WTC11 (cell line): Measurements from ENCODE around the gene ZNF416. TPM values are rescaled to one million over a fixed set of nuclear protein-coding genes. Genes with fewer than 3 reads are reported as not detected.

Source experiments
- ATF1 ChIP-seq: sonication (generic); formaldehyde crosslinking; IDR thresholded peaks from 2 replicates; pipeline ENCODE4 v1.8.1; 2023; ENCODE audit warnings: mild to moderate bottlenecking, moderate library complexity, missing genetic modification reagents
- NR2C2 ChIP-seq: sonication (generic); formaldehyde crosslinking; IDR thresholded peaks from 2 replicates; pipeline ENCODE4 v1.8.0; 2022; ENCODE audit warnings: mild to moderate bottlenecking, missing genetic modification reagents
- RORB ChIP-seq: fragments of 250-450 bp; sonication (Bioruptor Pico); IDR thresholded peaks from 2 replicates; pipeline ENCODE4 v1.9.0; 2021; ENCODE audit warnings: mild to moderate bottlenecking
- SMAD3 ChIP-seq: sonication (generic); formaldehyde crosslinking; IDR thresholded peaks from 2 replicates; pipeline ENCODE4 v1.8.0; 2022; ENCODE audit warnings: missing genetic modification reagents, mild to moderate bottlenecking, borderline replicate concordance
- ZNF671 ChIP-seq: fragments of 250-450 bp; sonication (Bioruptor Pico); IDR thresholded peaks from 2 replicates; pipeline ENCODE4 v1.8.0; 2021; ENCODE audit warnings: mild to moderate bottlenecking
- total RNA-seq: library from RNA; stranded (reverse); gene quantifications from 3 replicates; pipeline ENCODE4 v1.2.3, GENCODE V29; 2021
- TF ChIP-seq, protein P1 (sequence below): fragments of 250-450 bp; sonication (Bioruptor Pico); conservative IDR thresholded peaks from 2 replicates; pipeline ENCODE4 v1.9.0; 2021; ENCODE audit warnings: mild to moderate bottlenecking

Gene ZNF416
- total RNA-seq, 1 experiment from 2014 or later: 10.0 TPM

DNA sequence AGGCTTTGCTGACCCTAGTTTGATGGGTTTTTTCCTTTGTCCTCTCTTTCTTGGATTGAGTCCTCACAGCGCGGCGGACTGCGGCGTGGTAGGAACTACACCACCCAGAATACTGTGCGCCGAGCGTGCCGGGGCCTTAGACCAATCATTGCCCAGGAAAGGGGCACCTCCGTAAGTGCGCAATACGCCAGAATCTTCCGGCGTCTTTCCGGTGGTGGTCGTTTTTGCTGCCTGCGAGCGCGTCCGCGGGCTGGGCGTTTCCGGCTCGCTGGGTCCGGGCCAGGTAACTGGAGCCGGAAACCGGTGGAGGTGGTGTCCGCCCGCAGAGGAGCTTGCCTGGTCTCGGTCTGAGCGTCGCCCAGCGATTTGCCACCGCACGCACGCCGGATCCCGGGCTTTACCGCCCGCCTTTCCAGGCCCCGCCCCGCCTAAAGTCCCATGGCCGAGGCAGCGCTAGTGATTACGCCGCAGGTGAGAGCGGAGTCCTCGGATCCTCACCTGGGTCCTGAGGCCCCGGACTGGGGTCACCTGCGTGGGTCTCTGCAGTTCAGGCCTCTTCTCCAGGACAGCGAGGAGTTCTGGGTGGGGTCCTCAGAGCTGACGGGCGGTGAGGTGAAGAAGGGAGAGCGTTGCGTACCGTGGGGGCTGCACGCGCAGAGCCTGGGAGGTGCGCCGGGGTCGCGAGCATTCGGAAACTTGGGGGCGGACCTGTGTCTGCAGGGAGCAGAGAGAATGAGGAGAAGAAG is 51.4 kb downstream of the ZNF416 start, which contains the start of gene ZNF549 (continued):
- TF ChIP-seq, protein P1, sequence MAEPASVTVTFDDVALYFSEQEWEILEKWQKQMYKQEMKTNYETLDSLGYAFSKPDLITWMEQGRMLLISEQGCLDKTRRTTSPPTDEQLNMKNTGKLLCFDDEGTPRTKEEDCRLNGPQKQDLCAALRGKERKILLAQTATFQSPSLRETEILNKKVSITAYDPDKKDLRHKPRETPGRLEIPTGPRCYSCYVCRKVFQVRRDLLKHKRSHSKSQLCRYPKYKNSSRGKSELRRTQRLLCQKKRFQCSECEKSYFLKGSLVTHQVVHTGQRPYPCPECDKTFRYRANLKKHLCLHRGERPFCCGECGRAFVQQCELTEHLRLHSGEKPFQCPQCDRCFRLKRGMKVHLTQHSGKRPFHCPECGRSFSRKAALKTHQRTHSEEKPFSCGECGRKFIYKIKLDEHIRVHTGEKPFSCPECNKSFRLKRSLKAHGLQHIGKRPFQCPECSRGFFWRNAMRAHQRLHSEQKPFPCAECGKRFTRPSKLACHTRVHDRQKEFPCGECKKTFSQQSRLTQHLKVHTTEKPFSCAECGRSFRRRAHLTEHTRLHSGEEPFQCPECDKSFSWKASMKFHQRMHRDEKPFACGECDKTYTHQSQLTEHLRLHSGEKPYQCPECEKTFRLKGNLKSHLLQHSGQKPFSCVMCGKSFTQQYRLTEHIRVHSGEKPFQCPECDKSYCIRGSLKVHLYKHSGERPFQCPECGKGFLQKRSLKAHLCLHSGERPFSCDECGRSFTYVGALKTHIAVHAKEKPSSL (CRISPR knock-in tag): no peak
- TF ChIP-seq SMAD3 (CRISPR knock-in tag) (no peak), NR2C2 (CRISPR knock-in tag) (no peak), ZNF671 (CRISPR knock-in tag) (no peak), ATF1 (CRISPR knock-in tag) (no peak), RORB (CRISPR knock-in tag) (no peak)

Other genes with a start within 250 kb of the ZNF416 start
- gene ZNF304, start 227.6 kb downstream of the ZNF416 start, total RNA-seq: 10.4 to 11.0 TPM (median 10.8 TPM) in 3 replicates
- 10.5 to 11.7 TPM (median 10.5 TPM) in 3 replicates for gene TRAPPC2B, start 215.4 kb downstream of the ZNF416 start, total RNA-seq
- gene ZNF547, start 215.4 kb downstream of the ZNF416 start, total RNA-seq: 2.3 to 2.7 TPM (median 2.4 TPM) in 3 replicates
- gene ZNF548, start 189.1 kb downstream of the ZNF416 start, total RNA-seq: 10.8 to 14.2 TPM (median 11.3 TPM) in 3 replicates
- gene ZNF17, start 167.8 kb downstream of the ZNF416 start, total RNA-seq: 6.7 to 10.3 TPM (median 7.7 TPM) in 3 replicates
- 32.3 to 34.7 TPM (median 34.6 TPM) in 3 replicates for gene ZNF749, start 143.6 kb downstream of the ZNF416 start, total RNA-seq
- gene VN1R1, start 121.8 kb downstream of the ZNF416 start, total RNA-seq: 0.73 to 0.89 TPM (median 0.83 TPM) in 3 replicates
- gene ZNF772, start 101.3 kb downstream of the ZNF416 start, total RNA-seq: 13.1 to 15.0 TPM (median 14.0 TPM) in 3 replicates
- 9.0 to 11.3 TPM (median 9.1 TPM) in 3 replicates for gene ZNF419, start 91.2 kb downstream of the ZNF416 start, total RNA-seq
- gene ZNF773, start 79.0 kb downstream of the ZNF416 start, total RNA-seq: 6.3 to 8.6 TPM (median 6.8 TPM) in 3 replicates
- 8.8 to 9.7 TPM (median 9.2 TPM) in 3 replicates for gene ZNF549, start 51.6 kb downstream of the ZNF416 start, total RNA-seq
- 13.0 to 17.5 TPM (median 15.5 TPM) in 3 replicates for gene ZNF550, start 19.0 kb downstream of the ZNF416 start, total RNA-seq
- gene ZIK1, start 5.2 kb upstream of the ZNF416 start, total RNA-seq: 30.0 to 31.5 TPM (median 31.1 TPM) in 3 replicates
- 10.4 to 12.0 TPM (median 11.2 TPM) in 3 replicates for gene ZNF530, start 21.0 kb upstream of the ZNF416 start, total RNA-seq
- gene ZNF134, start 35.3 kb upstream of the ZNF416 start, total RNA-seq: 46.8 to 53.1 TPM (median 52.5 TPM) in 3 replicates
- gene ZNF211, start 54.3 kb upstream of the ZNF416 start, total RNA-seq: 13.5 to 17.6 TPM (median 14.3 TPM) in 3 replicates
- gene ZSCAN4, start 90.0 kb upstream of the ZNF416 start, total RNA-seq: 0.09 to 0.13 TPM in 2 of 3 replicates, not detected in the other
- gene ZNF551, start 103.1 kb upstream of the ZNF416 start, total RNA-seq: 30.2 to 32.4 TPM (median 31.3 TPM) in 3 replicates
- 20.0 to 22.0 TPM (median 21.4 TPM) in 3 replicates for gene ZNF154, start 130.3 kb upstream of the ZNF416 start, total RNA-seq
- 6.8 to 9.1 TPM (median 7.1 TPM) in 3 replicates for gene ZNF671, start 148.7 kb upstream of the ZNF416 start, total RNA-seq
- gene ZNF776, start 167.9 kb upstream of the ZNF416 start, total RNA-seq: 14.3 to 16.9 TPM (median 16.4 TPM) in 3 replicates
- gene ZNF586, start 190.8 kb upstream of the ZNF416 start, total RNA-seq: 13.6 to 16.4 TPM (median 15.4 TPM) in 3 replicates
- gene ZNF552, start 236.0 kb upstream of the ZNF416 start, total RNA-seq: 9.0 to 13.1 TPM (median 9.3 TPM) in 3 replicates